GM18861 (cell line): ENCODE measurements around the gene ATP11A.
"Not testable (repeated sequence)": the region's sequence is repeated elsewhere in the genome, so short reads cannot be mapped to it uniquely, and the experiment has no call there.

Experiments used
- ATAC-seq: cut with Tn5 transposase; IDR thresholded peaks from one replicate; pipeline ENCODE4 v1.9.1; 2021; ENCODE audit not compliant: unreplicated experiment

Gene ATP11A

DNA sequence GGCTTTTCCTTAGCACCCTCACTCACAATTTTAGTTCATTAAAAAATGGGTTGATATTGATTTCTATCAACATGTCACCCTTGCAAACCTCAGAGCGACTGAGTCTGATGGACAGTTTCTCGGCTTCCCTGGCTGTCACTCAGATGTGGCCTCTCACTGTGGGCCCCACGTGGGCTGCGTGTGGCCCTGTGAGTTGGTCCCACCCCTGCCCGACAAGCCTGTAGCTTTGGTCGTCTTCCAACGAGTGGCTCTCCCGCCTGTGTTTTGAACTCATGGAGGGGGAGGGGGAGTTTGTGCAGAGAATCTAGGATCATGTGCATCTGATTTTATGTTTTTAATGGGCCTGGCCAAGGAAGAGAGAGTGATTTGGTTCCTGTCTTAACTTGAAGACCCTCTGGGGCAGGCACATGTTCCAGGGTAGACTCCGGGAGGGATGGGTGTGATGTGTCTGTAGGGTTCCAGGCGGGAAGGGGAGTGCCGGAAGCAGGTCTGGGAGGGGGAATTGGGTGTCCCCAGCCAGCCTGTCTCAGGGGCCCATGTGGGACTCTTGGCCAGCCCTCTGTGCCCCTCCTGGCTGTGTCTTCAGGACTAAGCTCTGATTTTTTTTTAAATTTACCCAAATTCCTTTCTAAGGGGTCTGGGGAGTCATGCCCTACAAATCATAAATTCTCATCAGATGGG, 18.9 kb downstream of the ATP11A start:
- no peak for ATAC-seq

DNA sequence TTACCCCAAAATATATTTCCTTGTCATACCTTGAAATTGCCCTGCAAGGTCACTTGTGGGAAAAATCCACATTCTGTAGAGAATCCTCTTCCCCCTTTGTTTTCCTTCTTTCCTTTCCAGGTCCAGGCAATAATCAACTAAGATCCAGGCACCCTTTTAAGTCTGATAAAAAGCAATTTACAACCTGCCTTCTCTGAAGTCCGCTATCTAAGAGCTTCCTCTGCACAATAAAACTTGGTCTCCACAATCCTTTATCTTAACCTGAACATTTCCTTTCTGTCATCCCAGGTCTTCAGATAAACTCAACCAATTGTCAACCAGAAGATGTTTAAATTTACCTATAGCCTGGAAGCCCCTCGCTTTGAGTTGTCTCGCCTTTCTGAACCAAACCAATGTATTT, 19.5 kb downstream of the ATP11A start:
- not testable (repeated sequence) for ATAC-seq

DNA sequence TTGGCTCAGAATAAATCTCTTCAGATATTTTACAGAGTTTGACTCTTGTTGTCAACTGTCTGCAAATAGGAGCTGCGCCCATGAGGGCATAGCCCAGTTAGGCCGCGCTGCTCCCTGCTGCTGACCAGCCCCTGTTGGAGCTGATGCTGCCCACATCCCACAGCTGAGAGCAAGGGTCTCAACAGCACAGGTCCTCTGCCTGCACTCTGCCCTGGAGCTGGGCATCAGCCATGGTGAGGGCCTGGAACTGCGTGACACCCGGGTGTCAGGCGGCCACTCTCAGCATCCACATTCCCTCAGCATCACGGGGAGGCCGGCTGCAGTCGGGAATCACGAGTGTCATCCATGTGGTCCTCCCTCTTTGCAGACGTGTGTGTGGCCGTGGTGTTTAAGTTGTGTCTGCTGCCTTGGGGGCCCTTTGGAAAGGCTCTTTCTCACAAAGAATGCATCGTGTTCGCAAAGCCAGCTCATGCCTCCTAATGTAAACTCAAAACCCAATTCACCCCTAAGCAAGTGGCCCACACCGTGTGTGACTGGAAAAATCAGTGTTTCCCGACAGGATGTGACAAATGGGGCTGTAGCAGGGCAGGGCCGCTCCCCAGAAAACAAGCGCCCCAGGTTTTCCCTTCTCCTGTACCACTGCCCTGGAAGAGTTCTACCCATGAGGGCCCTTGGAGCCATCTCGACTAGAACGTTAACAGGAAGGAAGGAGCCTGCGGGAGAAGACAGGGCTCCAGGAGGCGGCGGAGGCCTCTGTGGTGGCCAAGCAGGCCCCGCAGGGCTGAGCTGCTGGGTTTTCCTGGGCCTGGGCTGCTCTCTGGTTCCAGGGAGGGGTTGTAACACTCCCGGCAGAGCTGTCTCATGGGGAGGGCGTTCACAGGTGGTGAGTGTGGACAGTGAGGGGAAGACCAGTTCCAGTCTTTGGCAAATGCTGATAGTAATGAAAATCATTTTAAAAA, 20.3 kb downstream of the ATP11A start:
- no peak for ATAC-seq

DNA sequence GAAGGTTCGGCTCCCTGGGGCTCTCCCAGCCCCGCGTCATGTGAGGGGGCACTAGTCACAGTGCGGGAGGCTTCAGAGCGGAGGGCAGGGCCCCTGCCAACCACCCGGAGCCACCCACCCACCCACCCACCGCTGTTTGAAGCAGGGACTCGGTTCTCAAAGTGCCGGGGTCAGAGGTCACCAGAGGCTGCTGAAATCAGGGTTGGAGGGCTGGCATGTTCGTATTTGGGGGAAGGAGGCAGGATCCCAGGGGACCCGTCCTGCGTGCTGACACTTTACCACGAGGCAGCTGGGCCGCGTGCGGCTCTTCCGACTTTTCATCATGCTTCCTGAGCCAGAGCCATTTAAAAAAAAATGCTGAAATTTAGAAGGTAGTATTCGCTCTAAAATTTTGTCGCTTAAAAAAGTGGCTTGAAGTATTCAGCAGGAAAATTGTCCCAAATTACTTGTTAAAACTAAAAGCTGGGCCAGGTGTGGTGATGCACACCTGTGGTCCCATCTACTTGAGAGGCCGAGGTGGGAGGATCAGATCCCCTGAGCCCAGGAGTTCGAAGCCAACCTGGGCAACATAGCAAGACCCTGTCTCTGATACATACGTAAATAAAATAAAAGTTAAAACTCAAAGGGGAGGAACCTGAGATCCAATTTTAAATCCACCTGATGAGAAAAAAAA, 21.2 kb downstream of the ATP11A start:
- no peak for ATAC-seq

DNA sequence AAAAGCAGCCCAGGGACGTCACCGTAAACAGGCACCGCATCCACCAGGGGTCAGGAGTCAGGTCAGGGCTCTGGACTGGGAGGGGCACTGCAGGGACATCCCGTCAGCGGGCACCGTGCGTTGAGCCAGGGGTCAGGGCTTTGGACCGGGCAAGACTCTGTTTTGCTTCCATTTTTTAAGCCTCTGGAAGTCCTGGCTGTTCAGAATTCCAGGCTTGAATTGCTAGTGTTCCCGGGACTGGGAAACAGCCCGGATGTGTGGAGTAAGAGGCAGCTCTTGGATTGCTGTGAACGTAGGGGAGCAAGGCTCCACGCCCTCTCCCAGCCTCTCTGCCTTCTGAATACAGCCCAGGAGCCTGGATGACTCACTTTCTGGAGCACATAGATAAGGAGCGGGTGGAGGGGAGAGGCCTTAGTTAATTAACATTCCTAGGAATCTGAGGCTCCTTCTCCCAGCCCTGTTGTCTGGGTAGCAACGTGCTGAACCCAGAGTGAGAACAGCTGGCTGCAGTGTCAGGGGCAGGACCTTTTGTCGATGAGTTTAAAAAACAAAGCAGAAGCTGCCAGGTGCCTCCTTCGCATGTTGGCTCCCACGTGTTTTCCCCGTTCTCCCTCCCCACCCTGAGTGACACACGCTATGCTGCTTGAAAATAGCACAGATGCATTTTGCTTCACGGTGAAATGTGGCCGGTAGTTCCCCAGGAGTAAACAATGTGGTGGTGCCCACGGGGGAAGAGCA, 21.9 kb downstream of the ATP11A start:
- ATAC-seq, result peak; percentile 52

DNA sequence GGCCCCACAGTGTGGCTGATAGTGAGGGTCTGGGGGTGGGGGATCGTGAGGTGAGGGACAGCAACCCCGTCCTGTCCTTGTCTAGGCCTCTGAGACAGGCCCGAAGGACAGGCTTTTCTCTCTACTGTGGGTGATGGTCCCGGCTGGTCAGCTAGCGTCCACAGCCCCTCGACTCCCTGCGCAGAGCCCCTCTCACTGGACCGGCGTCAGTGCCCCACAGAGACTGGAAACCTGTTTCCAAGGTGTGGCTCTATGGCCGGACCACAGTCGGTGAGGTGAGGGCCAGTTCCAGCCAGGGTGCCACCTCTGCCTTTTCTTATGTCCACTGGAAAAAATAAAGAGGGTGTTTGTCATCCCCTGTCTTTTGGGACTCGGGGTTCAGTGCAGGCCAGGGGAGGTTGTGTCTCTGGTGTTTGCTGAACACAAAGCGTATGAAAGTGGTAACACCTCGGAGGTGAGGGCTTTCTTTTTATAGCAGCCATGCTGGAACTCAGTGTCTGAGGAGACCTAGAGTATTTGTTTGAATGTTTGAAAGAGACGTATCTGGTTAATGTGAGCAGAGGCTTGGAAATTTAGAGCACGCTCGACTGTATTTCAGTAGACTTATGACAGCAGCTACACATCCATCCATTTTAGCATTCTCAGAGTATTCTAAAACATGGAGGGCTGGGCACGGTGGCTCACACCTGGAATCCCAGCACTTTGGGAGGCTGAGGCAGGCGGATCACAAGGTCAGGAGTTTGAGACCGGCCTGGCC, 22.8 kb downstream of the ATP11A start:
- ATAC-seq, result no peak

DNA sequence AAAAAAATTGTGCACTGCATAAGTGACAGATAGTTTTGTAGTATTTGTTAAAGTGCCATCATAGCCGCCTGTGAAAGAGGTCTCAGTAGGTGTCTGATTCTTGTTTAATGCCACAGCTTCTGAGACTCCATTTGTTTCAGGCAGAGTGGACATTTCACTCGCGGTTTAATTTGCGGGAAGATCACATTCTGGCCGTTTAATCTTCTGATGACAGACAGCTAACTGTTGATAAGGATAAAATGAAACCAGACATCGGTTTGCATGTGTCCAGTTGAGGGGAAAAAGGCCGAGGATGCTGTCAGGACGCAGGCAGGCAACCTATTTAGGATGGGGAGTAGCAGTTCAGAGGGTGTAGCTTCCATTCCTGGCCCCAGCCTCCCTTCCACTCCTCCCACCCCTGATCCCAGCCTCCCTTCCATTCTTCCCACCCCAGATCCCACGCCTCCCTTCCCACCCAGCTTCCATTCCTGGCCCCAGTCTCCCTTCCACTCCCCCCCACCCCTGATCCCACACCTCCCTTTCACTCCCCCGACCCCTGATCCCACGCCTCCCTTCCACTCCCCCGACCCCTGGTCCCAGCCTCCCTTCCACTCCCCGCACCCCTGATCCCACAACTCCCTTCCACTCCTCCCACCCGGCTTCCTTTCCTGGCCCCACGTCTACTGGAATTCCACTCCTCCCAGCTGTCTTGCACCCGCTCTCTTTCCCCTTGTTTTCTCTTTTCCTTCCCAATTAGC, 23.8 kb downstream of the ATP11A start:
- no peak for ATAC-seq

DNA sequence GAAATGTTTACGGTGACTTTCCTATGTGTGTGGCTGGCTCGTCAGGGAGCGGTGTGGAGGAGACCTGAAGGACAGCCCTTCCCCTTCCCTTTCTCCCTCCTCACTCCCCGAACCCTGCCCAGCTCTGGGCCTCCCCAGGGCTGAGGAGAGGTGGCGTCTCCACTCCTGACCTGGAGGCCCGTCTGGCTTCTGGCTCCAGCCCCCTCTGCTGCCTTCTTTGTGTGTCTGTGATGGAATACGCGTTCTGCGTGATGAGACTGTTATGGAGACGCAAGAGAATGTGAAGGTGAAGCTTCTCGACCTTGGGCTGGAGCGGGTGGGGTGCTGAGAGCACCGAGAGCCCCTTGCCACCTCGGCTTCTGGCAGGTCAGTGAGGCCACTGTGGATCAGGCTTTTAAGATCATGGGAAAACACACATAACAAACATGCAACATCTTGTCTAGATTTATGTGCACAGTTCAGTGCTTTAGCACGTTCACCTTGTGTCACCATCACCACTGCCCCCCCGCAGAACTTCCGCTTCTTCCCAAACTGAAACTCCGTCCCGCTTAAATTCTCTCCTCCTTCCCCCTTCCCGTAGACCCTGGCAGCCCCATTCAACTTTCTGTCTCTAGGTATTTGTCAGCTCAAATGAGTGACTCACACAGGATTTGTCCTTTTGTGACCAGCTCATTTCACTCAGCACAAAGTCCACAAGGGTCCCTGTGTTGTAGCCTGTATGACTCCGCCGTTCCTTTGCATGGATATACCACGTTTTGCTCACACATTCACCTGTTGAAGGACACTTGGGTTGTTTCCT, 24.7 kb downstream of the ATP11A start:
- ATAC-seq, result no peak

DNA sequence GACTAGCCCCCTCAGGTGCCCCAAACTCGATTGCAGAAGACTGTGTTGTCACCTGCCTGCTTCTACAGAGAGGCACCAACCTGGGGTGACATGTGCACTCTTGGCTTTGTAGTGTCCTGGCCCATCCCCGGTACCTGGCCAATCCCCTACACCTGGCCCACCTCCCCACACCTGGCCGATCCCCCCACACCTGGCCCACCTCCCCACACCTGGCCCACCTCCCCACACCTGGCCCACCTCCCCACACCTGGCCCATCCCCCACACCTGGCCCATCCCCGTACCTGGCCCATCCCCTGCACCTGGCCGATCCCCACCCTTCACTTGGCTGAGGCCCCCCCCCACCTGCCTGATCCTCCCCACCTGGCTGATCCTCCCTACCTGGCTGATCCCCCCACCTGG, 25.4 kb downstream of the ATP11A start:
- ATAC-seq, result no peak

DNA sequence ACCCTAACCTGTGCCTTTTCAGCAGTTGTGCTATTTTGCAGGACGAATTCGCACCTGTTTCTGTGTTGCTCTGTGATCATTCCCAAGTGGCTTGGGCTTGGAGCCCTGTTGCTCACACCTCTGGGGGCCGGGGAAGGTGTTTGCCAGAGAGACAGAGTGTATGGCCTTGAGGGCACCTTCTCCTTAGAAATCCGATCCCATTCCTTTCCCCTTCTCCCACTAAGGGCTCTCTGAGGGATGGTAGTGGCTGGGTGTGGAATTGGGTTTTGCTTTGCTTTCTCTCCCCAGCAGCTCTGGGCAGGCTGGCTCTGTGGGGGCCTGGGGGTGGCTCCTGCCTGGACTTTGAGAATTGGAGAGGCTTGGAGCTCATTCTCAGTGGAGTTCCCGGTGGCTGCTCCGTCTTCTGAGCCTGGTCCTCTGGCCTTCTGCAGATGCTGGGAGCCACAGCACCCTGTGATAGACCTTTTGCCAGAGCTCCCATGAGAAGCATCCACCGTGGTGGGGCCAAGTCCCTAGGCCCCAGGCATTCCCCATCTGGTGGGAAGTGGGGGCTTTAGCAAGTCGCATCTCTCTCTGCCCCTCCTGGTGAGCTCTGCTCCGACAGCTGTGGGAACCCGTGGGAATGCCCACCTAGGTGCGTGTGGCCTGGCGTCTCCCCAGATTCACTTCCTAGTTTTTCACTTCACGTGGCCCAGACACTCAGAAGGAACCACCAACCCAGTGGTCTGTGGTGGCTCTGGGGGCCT, 26.1 kb downstream of the ATP11A start:
- no peak for ATAC-seq

DNA sequence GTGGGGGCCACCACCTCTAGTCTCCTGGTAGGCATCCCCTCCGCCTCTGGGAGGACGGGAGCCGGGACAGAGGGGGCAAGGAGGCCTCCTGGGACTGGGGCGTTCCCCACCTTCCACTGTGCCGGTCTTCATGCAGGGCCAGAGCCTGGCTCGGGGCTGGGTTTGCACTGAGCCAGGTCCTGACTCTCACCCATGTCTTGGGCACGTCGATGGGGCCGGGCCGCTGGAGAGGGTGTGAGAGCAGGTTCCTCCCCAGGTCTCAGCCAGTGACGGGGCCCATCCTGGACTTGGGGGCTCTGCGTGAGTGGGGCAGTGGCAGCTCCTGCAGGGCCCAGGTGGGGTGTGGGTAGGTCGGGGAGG, 26.6 kb downstream of the ATP11A start:
- no peak for ATAC-seq

DNA sequence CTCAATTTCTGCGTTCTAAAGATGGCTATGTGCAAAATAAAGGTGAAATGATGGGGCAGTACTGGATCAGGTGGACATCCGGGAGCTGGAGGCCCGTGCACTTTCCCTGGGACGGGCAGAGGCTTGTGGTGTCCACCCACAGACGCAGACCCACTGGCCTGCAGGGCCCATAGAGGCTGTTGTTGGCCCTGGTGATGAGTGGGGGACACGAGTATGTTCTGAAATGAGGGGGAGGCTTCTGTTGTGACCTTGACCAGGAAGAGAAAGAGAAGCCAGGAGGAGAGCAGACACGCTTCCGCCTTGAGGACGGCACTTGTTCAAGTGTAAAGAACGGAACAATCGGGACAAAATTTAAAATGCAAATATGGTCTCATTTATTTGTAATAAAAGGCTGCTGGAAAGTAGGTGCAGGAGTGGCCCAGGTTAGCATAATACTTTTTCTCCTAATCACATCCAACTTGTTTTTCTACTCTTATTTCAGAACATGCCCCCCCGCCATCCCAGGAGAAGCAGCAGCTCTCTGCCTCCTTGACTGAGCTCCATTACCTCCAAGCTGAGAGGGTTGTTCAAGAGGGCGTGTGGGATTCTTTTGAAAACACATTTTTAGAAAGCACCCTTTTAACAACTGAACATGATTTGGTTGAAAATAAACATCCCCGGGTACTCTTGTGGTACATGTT, 27.1 kb downstream of the ATP11A start:
- no peak for ATAC-seq

DNA sequence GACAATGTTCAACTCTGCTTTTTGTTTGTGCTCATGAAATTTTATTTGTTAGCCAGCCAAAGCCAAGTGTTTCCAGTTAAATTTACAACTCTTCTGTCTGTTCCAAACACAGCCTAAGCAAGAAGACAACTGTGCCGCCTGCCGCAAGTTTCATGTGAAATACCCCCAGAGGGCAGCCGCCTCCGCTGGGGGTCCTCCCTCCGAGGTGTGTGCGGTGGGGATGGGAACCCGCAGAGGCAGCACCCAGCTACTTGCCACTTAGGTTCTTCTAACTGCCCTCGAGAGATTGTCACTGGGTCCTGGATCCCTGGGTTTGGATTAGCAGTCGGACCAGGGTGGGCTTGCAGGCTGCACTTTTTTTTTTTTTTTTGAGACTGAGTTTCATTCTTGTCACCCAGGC, 28.5 kb downstream of the ATP11A start:
- ATAC-seq, result no peak

DNA sequence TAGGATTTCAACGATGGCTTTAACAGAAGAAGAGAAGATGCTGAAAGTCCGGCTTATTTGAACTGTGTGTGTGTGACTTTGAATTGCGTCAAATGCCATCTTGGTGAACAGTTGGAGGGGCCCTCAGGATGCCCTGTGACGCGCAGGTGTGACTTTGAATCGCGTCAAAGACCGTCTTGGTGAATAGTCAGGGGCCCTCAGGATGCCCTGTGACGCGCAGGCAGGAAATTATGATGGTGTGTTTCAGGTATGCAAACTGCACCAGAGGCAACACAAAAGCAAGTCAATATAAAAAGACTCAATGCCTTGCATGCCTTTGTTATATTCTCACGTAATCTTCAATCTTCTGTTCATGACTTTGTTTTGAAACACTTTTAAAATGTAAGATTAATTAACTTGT, 29.2 kb downstream of the ATP11A start:
- no peak for ATAC-seq

DNA sequence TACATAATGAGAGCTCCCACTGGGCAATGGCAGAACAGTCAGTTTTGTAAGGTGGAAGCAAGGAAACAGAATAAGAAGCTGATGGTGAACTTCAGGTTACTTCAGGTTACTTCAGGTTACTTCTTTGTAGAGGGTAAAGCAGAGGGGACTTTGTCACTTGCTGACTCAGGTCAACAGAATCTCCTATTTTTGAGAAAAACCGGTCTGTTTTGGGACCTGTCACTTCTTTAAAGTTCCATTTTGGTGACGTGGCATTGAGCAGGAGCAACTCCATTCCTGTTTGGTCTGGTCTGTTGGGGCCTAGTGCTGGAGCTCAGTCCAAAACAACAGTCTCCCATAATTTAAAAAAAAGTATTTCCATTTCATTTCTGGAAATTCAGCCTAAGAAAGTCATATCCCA, 29.7 kb downstream of the ATP11A start:
- no peak for ATAC-seq

DNA sequence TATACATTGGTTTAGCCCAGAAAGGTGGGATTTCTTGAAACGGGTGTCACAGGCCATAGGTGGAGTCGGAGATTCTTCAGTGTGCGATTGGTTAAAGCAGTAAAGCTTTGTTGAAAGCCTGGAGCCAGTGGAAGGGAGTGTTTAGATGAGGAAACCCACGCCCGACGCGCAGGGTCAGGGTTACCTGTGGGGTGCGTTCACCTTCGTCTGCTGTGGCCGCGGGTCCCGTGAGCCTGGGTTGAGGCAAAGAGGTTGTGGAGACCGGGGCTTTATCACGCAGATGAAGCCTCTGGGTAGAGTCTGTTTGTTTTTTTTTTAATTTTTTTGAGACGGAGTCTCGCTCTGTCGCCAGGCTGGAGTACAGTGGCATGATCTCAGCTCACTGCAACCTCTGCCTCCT, 30.4 kb downstream of the ATP11A start:
- ATAC-seq, result no peak

DNA sequence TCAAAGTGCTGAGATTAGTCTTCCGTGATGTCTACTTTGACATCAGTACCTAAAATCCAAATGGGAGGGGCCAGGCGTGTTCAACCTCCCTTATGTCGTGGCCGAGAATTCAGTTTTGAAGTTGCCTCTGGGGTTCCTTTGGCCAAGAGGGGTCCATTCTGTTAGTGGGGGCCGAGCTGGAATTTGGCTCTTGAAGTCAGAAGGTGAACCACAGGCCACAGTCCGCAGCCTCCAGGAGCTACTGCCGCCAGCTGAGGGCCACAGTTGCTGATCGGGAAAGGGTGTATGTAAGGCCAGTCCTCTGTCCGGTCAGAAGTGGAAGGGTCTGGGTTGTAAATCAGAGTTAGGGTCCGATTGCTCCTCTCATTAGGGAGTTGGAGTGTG, 31.0 kb downstream of the ATP11A start:
- ATAC-seq, result no peak
